ENCODE data around the gene TSHZ1.

Gene TSHZ1

DNA sequence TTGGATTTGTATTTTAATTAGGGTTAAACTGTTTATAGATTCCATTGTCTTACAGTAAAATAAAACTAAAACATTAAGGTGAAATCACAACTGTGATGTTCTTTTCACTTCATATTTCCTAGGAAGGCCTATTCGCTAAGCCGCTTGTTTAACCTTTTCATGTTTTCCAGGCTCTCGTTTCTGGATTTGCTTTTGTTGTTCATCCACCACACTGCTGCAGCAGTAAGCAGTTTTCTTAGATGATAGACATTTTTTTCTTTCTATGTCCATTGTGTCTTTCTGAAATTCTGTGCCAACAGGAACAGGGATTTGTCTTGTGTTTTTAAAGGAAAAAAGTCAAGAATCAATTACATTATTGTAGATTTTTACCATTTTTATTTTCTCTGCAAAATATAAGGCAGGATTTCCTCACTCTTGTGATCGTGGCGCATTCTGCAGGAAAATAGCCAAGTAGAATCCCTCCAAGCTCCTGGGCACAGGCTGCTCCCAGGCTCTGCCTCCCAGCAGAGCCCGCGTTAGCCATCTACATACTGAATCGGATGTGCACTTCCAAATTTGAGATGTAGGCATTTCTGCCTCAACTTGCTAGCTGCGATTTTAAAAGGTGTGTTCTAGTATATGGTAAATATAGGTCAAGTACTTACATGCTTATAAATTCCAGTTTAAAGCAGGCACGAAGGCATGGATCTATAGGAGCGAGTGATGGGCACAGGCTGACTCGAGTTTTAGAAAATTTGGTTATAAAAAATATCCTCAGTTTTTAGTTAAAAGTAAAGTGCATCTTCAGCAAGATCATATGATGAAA lies 10.2 kb downstream of the TSHZ1 start:
- no peak for DNase-seq (ENCODE audit: low read depth)

GRCh38 chr18:75221397-75221796 lies 10.8 kb downstream of the TSHZ1 start:
- no peak for DNase-seq (ENCODE audit: low read depth)

GRCh38 chr18:75221897-75222296 lies 11.3 kb downstream of the TSHZ1 start:
- no peak for DNase-seq (ENCODE audit: low read depth)

- no peak for DNase-seq (ENCODE audit: low read depth)
Measured at GRCh38 chr18:75222407-75222806, 11.8 kb downstream of the TSHZ1 start.

GRCh38 chr18:75223687-75224347 lies 13.2 kb downstream of the TSHZ1 start:
- no peak for DNase-seq (ENCODE audit: low read depth)

GRCh38 chr18:75226286-75226955 lies 15.8 kb downstream of the TSHZ1 start:
- no peak for DNase-seq (ENCODE audit: low read depth)

DNA sequence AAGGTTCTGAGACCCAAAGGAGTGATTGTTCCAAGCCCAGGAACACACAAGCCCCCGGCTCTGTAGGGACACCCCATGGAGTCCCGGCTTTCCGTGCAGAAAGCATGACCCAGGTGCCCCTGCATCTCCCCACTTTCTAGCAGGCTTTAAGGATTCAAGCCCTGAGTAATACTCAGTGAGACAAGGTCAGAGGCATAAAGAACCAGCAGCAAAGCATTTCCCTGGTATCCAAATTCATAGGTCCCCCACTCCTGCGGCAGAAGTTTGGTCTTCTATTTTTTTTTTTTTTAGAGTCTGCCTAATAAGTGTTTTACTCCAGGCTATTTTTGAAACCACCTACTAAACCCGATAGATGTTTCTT lies 16.3 kb downstream of the TSHZ1 start:
- no peak for DNase-seq (ENCODE audit: low read depth)

DNA sequence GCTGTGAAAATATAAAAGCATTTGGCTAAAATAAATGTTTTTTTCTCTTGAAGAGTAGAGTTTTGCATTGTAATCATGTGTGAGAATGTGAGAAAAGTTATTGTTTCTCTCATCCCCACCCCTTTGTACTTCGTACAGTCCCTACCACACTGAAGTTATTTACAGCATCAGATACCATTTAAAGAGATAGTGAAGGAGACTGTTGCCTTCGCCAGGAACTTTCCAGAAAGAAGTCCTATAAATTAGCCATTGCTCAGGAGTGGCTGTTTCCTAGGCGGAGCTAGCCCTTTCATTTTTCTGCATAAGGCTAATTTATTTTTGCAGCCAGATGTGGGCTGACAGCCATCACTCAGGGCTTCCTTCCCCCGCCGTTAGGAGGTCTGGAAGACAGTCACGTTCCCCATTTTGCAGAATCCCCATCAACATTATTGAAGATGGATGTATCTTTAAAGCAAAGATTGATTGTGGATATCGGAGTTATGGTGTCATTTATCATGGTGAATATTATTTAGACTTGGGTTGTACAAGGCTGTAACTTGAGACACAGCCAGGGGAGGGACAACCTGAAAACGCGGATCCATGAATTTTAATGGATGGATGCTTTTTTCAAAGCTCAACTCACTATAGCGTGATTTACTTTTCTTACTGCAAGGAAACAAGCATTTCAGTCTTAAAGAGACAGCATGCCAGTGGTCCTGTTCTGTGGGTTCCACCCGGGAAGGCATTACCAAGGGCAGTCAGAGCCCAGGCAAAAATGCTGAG lies 17.1 kb downstream of the TSHZ1 start:
- no peak for DNase-seq (ENCODE audit: low read depth)

DNA sequence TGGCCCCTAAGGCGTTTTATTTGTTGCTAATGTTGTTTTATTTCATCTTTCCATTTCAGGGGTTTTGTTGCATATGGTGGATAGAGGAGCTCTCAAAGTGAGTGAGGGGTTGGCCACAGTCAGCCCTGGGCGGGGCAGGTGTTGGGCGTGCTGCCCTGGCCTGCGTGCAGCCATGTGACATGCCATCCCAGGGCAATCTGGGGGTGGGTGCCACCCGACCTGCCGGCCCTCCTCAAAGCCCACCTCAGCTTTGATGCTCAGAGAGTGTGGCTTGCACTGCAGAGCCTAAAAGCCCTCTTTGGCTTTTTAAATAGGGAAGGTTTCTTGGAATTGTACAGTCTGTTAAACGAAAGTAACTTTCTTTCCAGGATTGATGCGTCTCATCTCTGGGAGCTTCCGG lies 18.4 kb downstream of the TSHZ1 start:
- DNase-seq (ENCODE audit: low read depth), result no peak

GRCh38 chr18:75229437-75229836 lies 18.8 kb downstream of the TSHZ1 start:
- DNase-seq (ENCODE audit: low read depth), result no peak

- no peak for DNase-seq (ENCODE audit: low read depth)
Measured at GRCh38 chr18:75230163-75231052, 19.8 kb downstream of the TSHZ1 start.

- DNase-seq (ENCODE audit: low read depth), result no peak
Measured at GRCh38 chr18:75231053-75231406, 20.4 kb downstream of the TSHZ1 start.

- no peak for DNase-seq (ENCODE audit: low read depth)
Measured at GRCh38 chr18:75234901-75235300, 24.3 kb downstream of the TSHZ1 start.

- no peak for DNase-seq (ENCODE audit: low read depth)
Measured at GRCh38 chr18:75235896-75236295, 25.3 kb downstream of the TSHZ1 start.

DNA sequence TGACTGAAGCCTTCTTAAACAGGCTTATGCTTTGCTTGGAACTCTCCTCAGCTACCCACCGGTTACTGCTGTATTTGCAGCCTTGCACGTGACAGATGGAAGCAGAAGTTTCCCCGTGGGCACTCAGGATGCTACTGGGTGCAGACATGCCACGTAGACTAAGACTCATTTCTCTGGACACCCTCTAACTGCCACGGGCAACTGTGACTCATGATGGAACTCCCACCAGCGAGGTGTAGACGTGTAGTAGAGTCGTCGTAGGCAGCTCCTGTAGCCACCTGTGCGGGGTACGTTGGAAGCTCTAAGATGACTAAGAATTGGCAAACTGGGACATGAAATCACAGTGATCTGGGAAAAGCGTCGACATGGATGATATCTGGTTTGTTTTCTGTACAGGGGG lies 27.5 kb downstream of the TSHZ1 start:
- DNase-seq (ENCODE audit: low read depth), result no peak

DNA sequence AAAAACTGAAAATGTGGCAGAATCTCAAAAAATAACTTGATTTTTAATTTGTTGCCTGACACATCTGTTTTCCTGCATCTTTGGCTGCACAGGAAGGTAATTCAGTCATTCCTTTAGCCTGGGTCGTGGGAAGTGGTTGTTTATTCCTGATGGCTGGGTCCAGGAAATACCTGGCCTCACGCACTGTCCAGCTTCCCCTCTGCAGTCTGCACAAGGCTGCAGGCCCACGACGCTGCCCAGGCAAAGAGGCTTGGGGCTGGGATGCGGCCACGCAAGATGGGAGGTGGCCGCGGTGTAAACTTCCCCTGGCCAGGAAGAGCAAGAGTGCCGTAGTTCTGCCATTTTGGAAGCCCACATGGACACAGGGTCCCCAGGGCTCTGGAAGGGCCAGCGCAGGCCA lies 28.2 kb downstream of the TSHZ1 start:
- DNase-seq (ENCODE audit: low read depth), result no peak

DNA sequence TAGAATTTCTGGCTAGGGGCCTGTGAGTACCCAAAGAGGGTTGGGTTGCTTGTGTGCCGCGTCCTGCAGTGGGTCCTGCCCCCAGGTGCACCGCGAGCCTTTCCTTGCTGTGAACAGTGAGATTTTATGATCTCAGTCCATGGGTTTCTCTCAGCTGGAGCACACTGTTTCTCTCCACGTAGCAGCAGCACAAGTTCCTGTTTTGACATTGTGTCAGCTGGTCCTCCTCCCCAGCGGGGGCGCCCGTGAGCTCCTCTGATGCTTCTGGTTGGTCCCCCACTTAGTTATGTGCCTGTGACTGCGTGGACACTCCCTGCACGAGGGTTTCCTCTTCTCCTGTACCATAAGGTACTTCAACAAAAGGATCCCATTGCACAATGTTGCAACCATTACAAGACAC lies 29.8 kb downstream of the TSHZ1 start:
- no peak for DNase-seq (ENCODE audit: low read depth)

DNA sequence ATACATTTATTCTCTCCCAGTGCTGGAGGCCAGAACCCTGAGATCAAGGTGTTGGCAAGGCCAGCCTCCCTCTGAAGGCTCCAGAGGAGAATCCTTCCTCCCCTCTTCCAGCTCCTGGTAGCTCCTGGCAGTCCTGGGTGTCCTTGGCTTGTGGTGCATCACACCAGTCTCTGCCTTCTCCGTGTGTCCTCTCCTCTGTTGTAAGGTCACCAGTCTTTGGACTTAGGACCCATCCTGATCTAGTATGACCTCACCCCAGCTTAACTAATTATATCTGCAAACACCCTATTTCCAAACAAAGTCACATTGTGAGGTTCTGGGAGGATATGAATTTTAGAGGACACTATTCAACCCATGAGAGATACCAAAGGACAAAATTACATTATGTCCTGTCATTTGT lies 31.1 kb downstream of the TSHZ1 start:
- DNase-seq (ENCODE audit: low read depth), result no peak

DNA sequence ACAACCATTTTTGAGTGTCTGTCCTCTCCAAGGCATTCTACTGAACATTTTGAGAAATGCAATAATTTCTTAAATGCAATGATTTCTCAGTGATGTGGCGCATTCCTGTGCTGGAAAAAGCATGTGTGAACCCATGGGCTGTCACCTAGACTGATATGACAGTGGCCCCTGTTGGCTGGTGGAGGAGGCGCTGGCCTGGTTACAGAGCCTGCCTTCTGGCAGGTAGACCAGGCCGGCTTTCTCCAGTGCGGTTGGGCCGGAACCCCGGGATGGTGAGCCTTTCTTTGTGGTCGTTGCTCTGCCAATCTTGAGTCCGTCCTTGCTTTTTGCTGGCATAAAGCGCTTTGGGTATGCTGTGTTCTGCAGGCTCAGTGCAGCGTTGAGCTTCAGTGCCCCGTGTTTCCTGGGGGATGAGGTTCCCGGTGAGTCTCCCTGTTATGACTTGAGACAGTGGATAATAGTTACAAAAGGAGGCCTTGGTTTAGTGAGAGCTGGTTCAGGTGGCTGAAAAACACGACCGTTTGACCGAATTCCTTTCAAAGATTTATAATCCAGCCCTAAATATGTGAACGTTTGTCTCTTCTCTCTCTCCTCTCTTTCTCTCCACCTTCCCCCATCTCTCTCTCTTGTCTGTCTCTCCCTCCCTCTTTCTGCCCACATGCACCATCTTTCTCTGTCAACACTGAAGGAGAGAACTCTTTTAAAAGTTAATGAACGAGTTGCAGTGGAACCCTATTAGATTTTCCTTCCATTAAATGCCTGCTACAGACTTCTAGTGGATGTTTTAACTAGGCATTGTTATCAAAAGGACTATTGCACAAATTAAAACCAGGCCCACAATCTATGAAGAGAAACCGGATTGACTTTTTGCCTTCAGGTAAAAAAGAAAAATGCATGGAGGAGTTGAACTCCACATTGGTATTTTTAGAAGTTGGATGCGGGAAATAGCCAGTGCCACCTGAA lies 34.0 kb downstream of the TSHZ1 start:
- no peak for DNase-seq (ENCODE audit: low read depth)

Data from stimulated activated CD8-positive, alpha-beta memory T cell treated with anti-CD3 and anti-CD28 coated beads, Interleukin-12 subunit alpha, Interleukin-12 subunit beta, amount 100 ng/mL, for 4 hours (primary cell).